LNCAP (cell line): ENCODE measurements around the gene CDKAL1.

Experiments
- CTCF ChIP-seq: fragments of 450-650 bp; IDR thresholded peaks from 2 replicates; pipeline ENCODE4 v1.5.1; 2017; ENCODE audit warnings: mild to moderate bottlenecking

CDKAL1 gene

GRCh38 chr6:20540683-20541082 is 6.4 kb downstream of the CDKAL1 start:
- TF ChIP-seq CTCF: no peak

- TF ChIP-seq CTCF: no peak
Observed at GRCh38 chr6:20541382-20541781, 7.1 kb downstream of the CDKAL1 start.

- no peak for TF ChIP-seq CTCF
Observed at GRCh38 chr6:20542927-20543602, 8.8 kb downstream of the CDKAL1 start.

- no peak for TF ChIP-seq CTCF
Observed at GRCh38 chr6:20548264-20548663, 14.0 kb downstream of the CDKAL1 start.

GRCh38 chr6:20554326-20554725 is 20.1 kb downstream of the CDKAL1 start:
- TF ChIP-seq CTCF: no peak

- TF ChIP-seq CTCF: no peak
Observed at GRCh38 chr6:20554817-20555216, 20.6 kb downstream of the CDKAL1 start.

GRCh38 chr6:20559924-20560551 is 25.8 kb downstream of the CDKAL1 start:
- peak; percentile 51 for TF ChIP-seq CTCF
